Glomerular endothelial cell (primary cell): Measurements from ENCODE around the gene MRPL16. TPM values are rescaled to one million over a fixed set of nuclear protein-coding genes. Genes with fewer than 3 reads are reported as not detected.
"Not testable (repeated sequence)": the region's sequence is repeated elsewhere in the genome, so short reads cannot be mapped to it uniquely, and the experiment has no call there.

ENCODE experiments used
- DNase-seq: peaks from one replicate; pipeline ENCODE4 v3.0.0-alpha.2; 2011; ENCODE audit warnings: low read depth, low spot score; ENCODE audit errors: extremely low read depth
- total RNA-seq: library from RNA; depleted of rRNA; stranded (reverse); fragments of >200 nt; gene quantifications from 2 replicates; pipeline ENCODE4 v1.2.3, GENCODE V29; 2015

The MRPL16 gene
- total RNA-seq, 1 donor from 2014 or later = 51.2 TPM

GRCh38 chr11:59813364-59813763 lies 2.8 kb upstream of the MRPL16 start:
- no peak for DNase-seq

GRCh38 chr11:59812220-59812619 lies 1.6 kb upstream of the MRPL16 start:
- DNase-seq = no peak

GRCh38 chr11:59810911-59811259 lies 307 bp upstream of the MRPL16 start:
- no peak for DNase-seq

- DNase-seq = no peak
Measured at GRCh38 chr11:59807047-59807610, 3.4 kb downstream of the MRPL16 start.

GRCh38 chr11:59804061-59804460 lies 6.5 kb downstream of the MRPL16 start:
- DNase-seq = no peak

GRCh38 chr11:59802639-59803176 lies 7.9 kb downstream of the MRPL16 start:
- no peak for DNase-seq

GRCh38 chr11:59801981-59802638 lies 8.5 kb downstream of the MRPL16 start:
- DNase-seq = no peak

GRCh38 chr11:59801160-59801706 lies 9.3 kb downstream of the MRPL16 start:
- DNase-seq = no peak

GRCh38 chr11:59800390-59801025 lies 10.1 kb downstream of the MRPL16 start:
- no peak for DNase-seq

GRCh38 chr11:59794417-59794816 lies 16.2 kb downstream of the MRPL16 start:
- DNase-seq = no peak

- DNase-seq = no peak
Measured at GRCh38 chr11:59792507-59792906, 18.1 kb downstream of the MRPL16 start.

- DNase-seq = no peak
Measured at GRCh38 chr11:59791639-59792038, 18.9 kb downstream of the MRPL16 start.

GRCh38 chr11:59787816-59788215 lies 22.8 kb downstream of the MRPL16 start:
- DNase-seq = no peak

- no peak for DNase-seq
Measured at GRCh38 chr11:59787255-59787588, 23.4 kb downstream of the MRPL16 start.

GRCh38 chr11:59785818-59786217 lies 24.8 kb downstream of the MRPL16 start:
- DNase-seq = no peak

GRCh38 chr11:59784441-59784840 lies 26.1 kb downstream of the MRPL16 start:
- DNase-seq = not testable (repeated sequence)

GRCh38 chr11:59783632-59784090 lies 26.9 kb downstream of the MRPL16 start:
- DNase-seq = no peak

GRCh38 chr11:59782080-59782479 lies 28.5 kb downstream of the MRPL16 start:
- DNase-seq = no peak

- no peak for DNase-seq
Measured at GRCh38 chr11:59779487-59779886, 31.1 kb downstream of the MRPL16 start.

- DNase-seq = no peak
Measured at GRCh38 chr11:59778122-59778521, 32.5 kb downstream of the MRPL16 start.

- DNase-seq = no peak
Measured at GRCh38 chr11:59777104-59777503, 33.5 kb downstream of the MRPL16 start.
